HG02943 (cell line): ENCODE measurements around the gene PCDHB10.
"Not testable (repeated sequence)": the region's sequence is repeated elsewhere in the genome, so short reads cannot be mapped to it uniquely, and the experiment has no call there.

ENCODE experiments used
- ATAC-seq: cut with Tn5 transposase; IDR thresholded peaks from one replicate; pipeline ENCODE4 v1.9.1; 2021; ENCODE audit warnings: mild to moderate bottlenecking, low read depth, moderate library complexity; ENCODE audit not compliant: unreplicated experiment

Gene PCDHB10

DNA sequence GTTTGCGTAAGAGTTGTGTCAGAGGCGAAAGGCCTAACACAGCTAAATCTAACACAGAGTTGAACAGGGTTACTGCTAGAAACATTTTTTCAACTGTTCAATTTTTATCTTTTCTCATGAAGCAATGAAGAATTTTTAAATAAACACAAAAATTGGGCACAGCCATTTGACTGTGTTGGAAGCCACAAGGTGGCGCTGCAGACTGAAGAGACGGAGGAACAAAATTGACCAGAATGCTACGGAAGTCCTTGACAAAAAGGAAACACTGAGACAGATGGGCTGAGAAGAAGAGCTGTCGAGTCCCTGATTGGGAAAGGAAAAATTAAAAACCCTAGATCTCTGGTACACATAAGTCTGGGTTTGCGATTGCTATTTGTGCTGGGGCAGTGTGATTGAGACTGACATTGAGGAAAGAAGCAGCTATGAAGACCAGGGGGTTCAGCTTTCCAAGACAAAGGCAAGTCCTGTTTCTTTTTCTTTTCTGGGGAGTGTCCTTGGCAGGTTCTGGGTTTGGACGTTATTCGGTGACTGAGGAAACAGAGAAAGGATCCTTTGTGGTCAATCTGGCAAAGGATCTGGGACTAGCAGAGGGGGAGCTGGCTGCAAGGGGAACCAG is 5.1 kb upstream of the PCDHB10 start, which contains the start of gene PCDHB9:
Gene PCDHB9 (plus strand): TSS at position 265 of the 616 bp plus-strand sequence. CDS start 158 bp downstream, at position 423.
- ATAC-seq, result no peak

DNA sequence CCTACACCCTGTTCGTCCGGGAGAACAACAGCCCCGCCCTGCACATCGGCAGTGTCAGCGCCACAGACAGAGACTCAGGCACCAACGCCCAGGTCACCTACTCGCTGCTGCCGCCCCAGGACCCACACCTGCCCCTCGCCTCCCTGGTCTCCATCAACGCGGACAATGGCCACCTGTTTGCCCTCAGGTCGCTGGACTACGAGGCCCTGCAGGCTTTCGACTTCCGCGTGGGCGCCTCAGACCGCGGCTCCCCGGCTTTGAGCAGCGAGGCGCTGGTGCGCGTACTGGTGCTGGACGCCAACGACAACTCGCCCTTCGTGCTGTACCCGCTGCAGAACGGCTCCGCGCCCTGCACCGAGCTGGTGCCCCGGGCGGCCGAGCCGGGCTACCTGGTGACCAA is 3.5 kb upstream of the PCDHB10 start:
- ATAC-seq, result not testable (repeated sequence)

DNA sequence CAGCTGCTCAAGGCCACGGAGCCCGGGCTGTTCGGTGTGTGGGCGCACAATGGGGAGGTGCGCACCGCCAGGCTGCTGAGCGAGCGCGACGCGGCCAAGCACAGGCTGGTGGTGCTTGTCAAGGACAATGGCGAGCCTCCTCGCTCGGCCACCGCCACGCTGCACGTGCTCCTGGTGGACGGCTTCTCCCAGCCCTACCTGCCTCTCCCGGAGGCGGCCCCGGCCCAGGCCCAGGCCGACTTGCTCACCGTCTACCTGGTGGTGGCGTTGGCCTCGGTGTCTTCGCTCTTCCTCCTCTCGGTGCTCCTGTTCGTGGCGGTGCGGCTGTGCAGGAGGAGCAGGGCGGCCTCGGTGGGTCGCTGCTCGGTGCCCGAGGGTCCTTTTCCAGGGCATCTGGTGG is 3.0 kb upstream of the PCDHB10 start:
- ATAC-seq, result not testable (repeated sequence)

DNA sequence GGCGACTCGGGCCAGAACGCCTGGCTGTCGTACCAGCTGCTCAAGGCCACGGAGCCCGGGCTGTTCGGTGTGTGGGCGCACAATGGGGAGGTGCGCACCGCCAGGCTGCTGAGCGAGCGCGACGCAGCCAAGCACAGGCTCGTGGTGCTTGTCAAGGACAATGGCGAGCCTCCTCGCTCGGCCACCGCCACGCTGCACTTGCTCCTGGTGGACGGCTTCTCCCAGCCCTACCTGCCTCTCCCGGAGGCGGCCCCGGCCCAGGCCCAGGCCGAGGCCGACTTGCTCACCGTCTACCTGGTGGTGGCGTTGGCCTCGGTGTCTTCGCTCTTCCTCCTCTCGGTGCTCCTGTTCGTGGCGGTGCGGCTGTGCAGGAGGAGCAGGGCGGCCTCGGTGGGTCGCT is 2.2 kb downstream of the PCDHB10 start:
- not testable (repeated sequence) for ATAC-seq

DNA sequence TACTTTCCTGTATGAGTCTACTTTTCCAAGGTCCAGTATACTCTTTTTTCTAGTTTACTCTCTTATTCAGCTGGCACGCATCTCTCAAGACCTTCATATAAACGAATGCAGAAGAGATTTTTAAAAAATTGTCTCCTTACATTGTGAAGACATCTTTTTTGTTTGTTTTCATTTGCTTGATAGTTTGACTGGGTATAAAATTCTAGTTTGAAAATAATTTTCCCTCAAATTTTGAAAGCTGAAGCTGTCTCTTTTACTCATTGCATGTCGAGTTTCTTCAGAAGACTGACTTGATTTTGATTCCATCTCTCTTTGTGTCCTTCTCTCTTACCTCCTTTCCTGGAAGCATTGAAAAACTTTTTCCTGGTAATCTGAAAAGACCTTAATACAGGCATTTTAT is 4.2 kb downstream of the PCDHB10 start:
- no peak for ATAC-seq

DNA sequence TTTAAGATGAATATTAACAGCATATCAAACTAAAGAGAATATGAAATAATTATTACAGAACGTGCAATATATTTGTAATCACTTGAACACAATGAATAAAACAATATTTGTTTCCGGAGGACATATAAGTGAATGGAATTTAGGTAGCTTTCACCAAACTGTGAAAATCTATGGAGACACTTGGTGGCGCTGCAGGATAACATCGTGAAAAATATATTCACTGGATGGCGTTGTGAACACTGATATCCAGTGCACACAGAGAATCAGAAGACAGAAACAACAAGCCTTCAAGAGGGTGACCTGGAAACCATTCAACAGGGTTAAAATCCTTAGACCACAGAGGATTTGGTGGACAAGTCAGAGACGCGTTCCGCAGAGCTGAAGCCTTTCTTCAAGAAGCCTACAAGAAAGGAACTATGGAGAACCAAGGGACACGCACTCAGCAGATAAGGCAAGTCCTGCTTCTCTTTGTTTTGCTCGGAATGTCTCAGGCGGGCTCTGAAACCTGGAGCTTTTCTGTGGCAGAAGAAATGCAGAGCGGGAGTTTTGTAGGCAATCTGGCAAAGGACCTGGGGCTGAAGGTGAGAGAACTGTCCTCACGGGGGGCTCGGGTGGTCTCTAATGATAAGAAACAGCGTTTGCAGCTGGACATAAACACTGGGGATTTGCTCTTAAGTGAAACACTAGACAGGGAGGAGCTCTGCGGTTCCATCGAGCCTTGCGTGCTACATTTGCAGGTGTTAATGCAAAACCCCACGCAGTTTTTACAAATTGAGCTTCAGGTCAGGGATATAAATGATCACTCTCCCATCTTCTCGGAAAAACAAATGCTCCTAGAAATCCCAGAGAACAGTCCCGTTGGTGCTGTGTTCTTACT is 7.4 kb downstream of the PCDHB10 start, which contains the start of gene PCDHB11:
Gene PCDHB11 (plus strand): TSS at position 269 of the 877 bp plus-strand sequence. CDS start 148 bp downstream, at position 417.
- ATAC-seq, result no peak

DNA sequence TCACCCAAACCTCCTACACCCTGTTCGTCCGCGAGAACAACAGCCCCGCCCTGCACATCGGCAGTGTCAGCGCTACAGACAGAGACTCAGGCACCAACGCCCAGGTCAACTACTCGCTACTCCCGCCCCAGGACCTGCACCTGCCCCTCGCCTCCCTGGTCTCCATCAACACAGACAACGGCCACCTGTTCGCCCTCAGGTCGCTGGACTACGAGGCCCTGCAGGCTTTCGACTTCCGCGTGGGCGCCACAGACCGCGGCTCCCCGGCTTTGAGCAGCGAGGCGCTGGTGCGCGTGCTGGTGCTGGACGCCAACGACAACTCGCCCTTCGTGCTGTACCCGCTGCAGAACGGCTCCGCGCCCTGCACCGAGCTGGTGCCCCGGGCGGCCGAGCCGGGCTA is 9.0 kb downstream of the PCDHB10 start:
- ATAC-seq, result not testable (repeated sequence)

DNA sequence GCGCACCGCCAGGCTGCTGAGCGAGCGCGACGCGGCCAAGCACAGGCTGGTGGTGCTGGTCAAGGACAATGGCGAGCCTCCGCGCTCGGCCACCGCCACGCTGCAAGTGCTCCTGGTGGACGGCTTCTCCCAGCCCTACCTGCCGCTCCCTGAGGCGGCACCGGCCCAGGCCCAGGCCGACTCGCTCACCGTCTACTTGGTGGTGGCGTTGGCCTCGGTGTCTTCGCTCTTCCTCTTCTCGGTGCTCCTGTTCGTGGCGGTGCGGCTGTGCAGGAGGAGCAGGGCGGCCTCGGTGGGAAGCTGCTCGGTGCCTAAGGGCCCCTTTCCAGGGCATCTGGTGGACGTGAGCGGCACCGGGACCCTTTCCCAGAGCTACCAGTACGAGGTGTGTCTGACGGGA is 9.5 kb downstream of the PCDHB10 start:
- ATAC-seq, result not testable (repeated sequence)

DNA sequence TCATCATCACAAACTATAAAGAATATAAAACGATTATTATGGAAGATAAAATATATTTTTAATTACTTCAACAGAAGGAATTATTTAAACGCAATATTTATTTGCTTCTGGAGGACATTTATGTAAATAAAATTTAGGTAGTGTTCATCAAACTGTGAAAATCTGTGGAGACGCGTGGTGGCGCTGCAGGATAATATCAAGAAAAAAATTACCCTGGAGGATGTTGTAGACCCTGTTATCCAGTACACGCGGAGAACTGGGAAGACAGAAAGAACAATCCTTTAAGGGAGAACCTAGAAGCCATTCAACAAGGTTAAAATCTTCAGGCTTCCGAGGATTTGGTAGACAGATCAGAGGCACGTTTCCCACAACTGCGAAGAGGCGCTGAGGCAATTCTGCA is 16.3 kb downstream of the PCDHB10 start, which contains the start of gene PCDHB12:
Gene PCDHB12 (plus strand): TSS at position 242 of the 400 bp plus-strand sequence. CDS start 189 bp downstream, outside the sequence.
- no peak for ATAC-seq

DNA sequence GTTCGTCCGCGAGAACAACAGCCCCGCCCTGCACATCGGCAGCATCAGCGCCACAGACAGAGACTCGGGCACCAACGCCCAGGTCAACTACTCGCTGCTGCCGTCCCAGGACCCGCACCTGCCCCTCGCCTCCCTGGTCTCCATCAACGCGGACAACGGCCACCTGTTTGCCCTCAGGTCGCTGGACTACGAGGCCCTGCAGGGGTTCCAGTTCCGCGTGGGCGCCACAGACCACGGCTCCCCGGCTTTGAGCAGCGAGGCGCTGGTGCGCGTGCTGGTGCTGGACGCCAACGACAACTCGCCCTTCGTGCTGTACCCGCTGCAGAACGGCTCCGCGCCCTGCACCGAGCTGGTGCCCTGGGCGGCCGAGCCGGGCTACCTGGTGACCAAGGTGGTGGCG is 18.1 kb downstream of the PCDHB10 start:
- not testable (repeated sequence) for ATAC-seq

DNA sequence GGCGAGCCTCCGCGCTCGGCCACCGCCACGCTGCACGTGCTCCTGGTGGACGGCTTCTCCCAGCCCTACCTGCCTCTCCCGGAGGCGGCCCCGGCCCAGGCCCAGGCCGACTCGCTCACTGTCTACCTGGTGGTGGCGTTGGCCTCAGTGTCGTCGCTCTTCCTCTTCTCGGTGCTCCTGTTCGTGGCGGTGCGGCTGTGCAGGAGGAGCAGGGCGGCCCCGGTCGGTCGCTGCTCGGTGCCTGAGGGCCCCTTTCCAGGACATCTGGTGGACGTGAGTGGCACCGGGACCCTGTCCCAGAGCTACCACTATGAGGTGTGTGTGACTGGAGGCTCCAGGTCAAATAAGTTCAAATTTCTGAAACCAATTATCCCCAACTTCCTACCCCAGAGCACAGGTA is 18.7 kb downstream of the PCDHB10 start:
- not testable (repeated sequence) for ATAC-seq

DNA sequence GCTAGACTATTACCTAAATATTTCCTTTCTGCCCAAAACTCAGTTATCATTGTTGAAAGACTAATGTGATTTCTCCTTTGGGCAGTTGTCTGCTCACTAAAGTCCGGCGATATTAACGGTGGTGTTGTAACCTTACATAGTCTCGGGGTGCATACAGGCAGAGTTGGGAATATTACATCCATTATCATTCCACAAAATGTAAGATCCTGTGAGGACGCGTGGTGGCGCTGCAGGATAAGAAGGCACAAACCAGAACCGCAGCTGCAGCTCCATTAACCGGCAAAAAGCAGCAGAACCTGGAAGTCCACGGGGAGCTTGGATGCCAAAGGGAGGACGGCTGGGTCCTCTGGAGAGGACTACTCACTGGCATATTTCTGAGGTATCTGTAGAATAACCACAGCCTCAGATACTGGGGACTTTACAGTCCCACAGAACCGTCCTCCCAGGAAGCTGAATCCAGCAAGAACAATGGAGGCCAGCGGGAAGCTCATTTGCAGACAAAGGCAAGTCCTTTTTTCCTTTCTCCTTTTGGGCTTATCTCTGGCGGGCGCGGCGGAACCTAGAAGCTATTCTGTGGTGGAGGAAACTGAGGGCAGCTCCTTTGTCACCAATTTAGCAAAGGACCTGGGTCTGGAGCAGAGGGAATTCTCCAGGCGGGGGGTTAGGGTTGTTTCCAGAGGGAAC is 21.6 kb downstream of the PCDHB10 start, which contains the start of gene PCDHB13:
Gene PCDHB13 (plus strand): TSS at position 264 of the 684 bp plus-strand sequence. CDS start 205 bp downstream, at position 469.
- ATAC-seq, result not testable (repeated sequence)

DNA sequence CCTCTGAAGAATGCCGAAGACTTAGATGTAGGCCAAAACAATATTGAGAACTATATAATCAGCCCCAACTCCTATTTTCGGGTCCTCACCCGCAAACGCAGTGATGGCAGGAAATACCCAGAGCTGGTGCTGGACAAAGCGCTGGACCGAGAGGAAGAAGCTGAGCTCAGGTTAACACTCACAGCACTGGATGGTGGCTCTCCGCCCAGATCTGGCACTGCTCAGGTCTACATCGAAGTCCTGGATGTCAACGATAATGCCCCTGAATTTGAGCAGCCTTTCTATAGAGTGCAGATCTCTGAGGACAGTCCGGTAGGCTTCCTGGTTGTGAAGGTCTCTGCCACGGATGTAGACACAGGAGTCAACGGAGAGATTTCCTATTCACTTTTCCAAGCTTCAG is 22.4 kb downstream of the PCDHB10 start:
- not testable (repeated sequence) for ATAC-seq

DNA sequence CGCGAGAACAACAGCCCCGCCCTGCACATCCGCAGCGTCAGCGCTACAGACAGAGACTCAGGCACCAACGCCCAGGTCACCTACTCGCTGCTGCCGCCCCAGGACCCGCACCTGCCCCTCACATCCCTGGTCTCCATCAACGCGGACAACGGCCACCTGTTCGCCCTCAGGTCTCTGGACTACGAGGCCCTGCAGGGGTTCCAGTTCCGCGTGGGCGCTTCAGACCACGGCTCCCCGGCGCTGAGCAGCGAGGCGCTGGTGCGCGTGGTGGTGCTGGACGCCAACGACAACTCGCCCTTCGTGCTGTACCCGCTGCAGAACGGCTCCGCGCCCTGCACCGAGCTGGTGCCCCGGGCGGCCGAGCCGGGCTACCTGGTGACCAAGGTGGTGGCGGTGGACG is 23.4 kb downstream of the PCDHB10 start:
- ATAC-seq, result not testable (repeated sequence)

DNA sequence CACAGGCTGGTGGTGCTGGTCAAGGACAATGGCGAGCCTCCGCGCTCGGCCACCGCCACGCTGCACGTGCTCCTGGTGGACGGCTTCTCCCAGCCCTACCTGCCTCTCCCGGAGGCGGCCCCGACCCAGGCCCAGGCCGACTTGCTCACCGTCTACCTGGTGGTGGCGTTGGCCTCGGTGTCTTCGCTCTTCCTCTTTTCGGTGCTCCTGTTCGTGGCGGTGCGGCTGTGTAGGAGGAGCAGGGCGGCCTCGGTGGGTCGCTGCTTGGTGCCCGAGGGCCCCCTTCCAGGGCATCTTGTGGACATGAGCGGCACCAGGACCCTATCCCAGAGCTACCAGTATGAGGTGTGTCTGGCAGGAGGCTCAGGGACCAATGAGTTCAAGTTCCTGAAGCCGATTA is 23.9 kb downstream of the PCDHB10 start:
- ATAC-seq, result not testable (repeated sequence)

DNA sequence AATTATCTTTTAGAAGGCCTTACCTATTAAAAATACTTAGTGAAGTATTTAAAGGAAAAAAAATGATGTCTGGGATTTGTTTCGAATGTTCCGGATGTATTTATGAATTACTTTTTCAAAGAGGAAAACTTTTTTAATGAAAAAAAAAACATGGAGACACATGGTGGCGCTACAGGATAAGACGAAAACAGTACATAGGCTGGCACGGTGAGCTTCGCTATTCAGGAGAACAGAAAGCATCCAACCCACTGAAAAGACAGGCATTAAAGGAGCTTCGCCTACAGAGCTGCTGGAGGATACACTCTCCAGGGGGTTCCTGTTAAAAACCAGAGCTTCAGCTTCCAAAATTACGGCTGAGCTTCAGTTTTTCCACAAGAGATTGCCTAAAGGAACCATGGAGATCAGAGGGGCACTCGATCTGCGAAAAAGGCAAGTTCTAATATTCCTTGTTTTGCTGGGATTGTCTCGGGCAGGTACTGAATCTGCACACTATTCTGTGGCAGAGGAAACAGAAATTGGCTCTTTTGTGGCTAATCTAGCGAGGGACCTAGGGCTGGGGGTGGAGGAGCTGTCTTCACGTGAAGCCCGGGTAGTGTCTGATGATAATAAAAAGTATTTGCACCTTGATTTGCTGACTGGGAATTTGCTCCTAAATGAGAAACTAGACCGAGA is 31.1 kb downstream of the PCDHB10 start, which contains the start of gene PCDHB14:
Gene PCDHB14 (plus strand): TSS at position 232 of the 672 bp plus-strand sequence. CDS start 163 bp downstream, at position 395.
- ATAC-seq, result no peak

DNA sequence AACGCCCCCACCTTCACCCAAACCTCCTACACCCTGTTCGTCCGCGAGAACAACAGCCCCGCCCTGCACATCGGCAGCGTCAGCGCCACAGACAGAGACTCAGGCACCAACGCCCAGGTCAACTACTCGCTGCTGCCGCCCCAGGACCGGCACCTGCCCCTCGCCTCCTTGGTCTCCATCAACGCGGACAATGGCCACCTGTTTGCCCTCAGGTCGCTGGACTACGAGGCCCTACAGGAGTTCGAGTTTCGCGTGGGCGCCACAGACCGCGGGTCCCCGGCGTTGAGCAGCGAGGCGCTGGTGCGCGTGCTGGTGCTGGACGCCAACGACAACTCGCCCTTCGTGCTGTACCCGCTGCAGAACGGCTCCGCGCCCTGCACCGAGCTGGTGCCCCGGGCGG is 32.7 kb downstream of the PCDHB10 start:
- ATAC-seq, result not testable (repeated sequence)

DNA sequence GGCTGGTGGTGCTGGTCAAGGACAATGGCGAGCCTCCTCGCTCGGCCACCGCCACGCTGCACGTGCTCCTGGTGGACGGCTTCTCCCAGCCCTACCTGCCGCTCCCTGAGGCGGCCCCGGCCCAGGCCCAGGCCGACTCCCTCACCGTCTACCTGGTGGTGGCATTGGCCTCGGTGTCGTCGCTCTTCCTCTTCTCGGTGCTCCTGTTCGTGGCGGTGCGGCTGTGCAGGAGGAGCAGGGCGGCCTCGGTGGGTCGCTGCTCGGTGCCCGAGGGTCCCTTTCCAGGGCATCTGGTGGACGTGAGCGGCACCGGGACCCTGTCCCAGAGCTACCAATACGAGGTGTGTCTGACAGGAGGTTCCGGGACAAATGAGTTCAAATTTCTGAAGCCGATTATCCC is 33.3 kb downstream of the PCDHB10 start:
- not testable (repeated sequence) for ATAC-seq

DNA sequence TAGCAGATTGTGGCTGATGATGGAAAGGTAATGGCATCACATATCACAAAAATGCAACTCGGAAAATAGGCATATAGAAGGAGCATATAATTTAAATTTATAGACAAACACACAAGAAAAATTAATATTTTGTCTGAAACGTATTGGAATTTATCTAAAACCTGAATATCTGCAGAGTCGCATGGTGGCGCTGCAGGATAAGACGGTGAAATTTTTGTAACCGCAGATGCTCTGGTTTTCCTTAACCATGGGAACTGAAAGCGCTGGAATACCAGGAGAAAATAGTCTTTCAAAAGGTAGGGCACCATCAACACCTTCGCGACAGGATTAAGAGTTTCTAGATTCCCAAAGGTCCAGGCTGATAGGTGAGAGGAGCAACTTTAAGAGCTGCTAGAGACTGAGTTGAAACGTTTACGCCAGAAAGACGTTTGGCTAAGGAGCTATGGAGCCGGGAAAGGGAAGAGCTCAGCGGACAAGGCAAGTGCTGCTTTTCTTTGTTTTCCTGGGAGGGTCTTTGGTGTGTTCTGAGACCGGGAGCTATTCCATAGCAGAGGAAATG is 42.0 kb downstream of the PCDHB10 start:
- no peak for ATAC-seq

DNA sequence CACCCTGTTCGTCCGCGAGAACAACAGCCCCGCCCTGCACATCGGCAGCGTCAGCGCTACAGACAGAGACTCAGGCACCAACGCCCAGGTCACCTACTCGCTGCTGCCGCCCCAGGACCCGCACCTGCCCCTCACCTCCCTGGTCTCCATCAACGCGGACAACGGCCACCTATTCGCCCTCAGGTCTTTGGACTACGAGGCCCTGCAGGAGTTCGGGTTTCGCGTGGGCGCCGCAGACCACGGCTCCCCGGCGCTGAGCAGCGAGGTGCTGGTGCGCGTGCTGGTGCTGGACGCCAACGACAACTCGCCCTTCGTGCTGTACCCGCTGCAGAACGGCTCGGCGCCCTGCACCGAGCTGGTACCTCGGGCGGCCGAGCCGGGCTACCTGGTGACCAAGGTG is 43.8 kb downstream of the PCDHB10 start:
- not testable (repeated sequence) for ATAC-seq
